Trophoblast cell (in vitro differentiated cells and primary cell): ENCODE measurements around the gene ANP32A.

Experiments
- DNase-seq, 2 donors: peaks; one replicate each; pipeline ENCODE4 v3.0.0-alpha.2; 2016
- H2AFZ ChIP-seq: 2 replicates; pipeline ENCODE4 v1.6.1; 2013; ENCODE audit warnings: low read length, moderate library complexity, mild to moderate bottlenecking; ENCODE audit not compliant: insufficient read depth, poor library complexity
- H2AK5ac ChIP-seq: 2 replicates; pipeline ENCODE4 v1.6.1; 2013; ENCODE audit warnings: mild to moderate bottlenecking, low read length
- H2BK120ac ChIP-seq: 2 replicates; pipeline ENCODE4 v1.6.1; 2013; ENCODE audit warnings: low read length, mild to moderate bottlenecking, moderate library complexity; ENCODE audit not compliant: insufficient read depth, poor library complexity
- H2BK12ac ChIP-seq: 2 replicates; pipeline ENCODE4 v1.6.1; 2013; ENCODE audit warnings: mild to moderate bottlenecking, low read length, moderate library complexity
- H2BK5ac ChIP-seq: 2 replicates; pipeline ENCODE4 v1.6.1; 2013; ENCODE audit warnings: low read length, low read depth, moderate library complexity, mild to moderate bottlenecking; ENCODE audit not compliant: poor library complexity
- H3K14ac ChIP-seq: 2 replicates; pipeline ENCODE4 v1.6.1; 2013; ENCODE audit warnings: mild to moderate bottlenecking, low read length
- H3K18ac ChIP-seq: 2 replicates; pipeline ENCODE4 v1.6.1; 2013; ENCODE audit warnings: mild to moderate bottlenecking, low read length
- H3K23ac ChIP-seq: 2 replicates; pipeline ENCODE4 v1.6.1; 2013; ENCODE audit warnings: low read length
- H3K27ac ChIP-seq: 2 replicates; pipeline ENCODE4 v1.5.1; 2013; ENCODE audit warnings: low read depth, mild to moderate bottlenecking, inconsistent platforms, low read length, moderate library complexity
- H3K27me3 ChIP-seq: 2 replicates; pipeline ENCODE4 v1.6.1; 2013; ENCODE audit warnings: inconsistent platforms, mild to moderate bottlenecking, low read length, moderate library complexity; ENCODE audit not compliant: insufficient read depth
- H3K36me3 ChIP-seq, 2 experiments: 1 replicate in 1 of 2; 2 replicates in 1 of 2; pipeline ENCODE4 v1.6.1; 2013; ENCODE audit warnings: low read length in 2 of 2, mild to moderate bottlenecking in 2 of 2, moderate library complexity in 1 of 2; ENCODE audit not compliant: insufficient read depth in 2 of 2, control insufficient read depth in 1 of 2
- H3K4ac ChIP-seq: 2 replicates; pipeline ENCODE4 v1.6.1; 2013; ENCODE audit warnings: low read depth, mild to moderate bottlenecking, low read length, moderate library complexity
- H3K4me1 ChIP-seq, 2 experiments: 1 replicate in 1 of 2; 2 replicates in 1 of 2; pipeline ENCODE4 v1.6.1; 2013; ENCODE audit warnings: low read length in 2 of 2, mild to moderate bottlenecking in 2 of 2, moderate library complexity in 1 of 2; ENCODE audit not compliant: insufficient read depth in 2 of 2, control insufficient read depth in 1 of 2
- H3K4me2 ChIP-seq: 2 replicates; pipeline ENCODE4 v1.6.1; 2013; ENCODE audit warnings: inconsistent platforms, mild to moderate bottlenecking, low read length, moderate library complexity
- H3K4me3 ChIP-seq: 2 replicates; pipeline ENCODE4 v1.5.1; 2013; ENCODE audit warnings: mild to moderate bottlenecking, low read depth, low read length, inconsistent platforms
- H3K79me1 ChIP-seq: one replicate; pipeline ENCODE4 v1.6.1; 2013; ENCODE audit warnings: low read length
- H3K79me2 ChIP-seq: 2 replicates; pipeline ENCODE4 v1.6.1; 2013; ENCODE audit warnings: low read length, mild to moderate bottlenecking; ENCODE audit not compliant: control insufficient read depth, insufficient read depth, poor library complexity
- H3K9ac ChIP-seq: 2 replicates; pipeline ENCODE4 v1.6.1; 2013; ENCODE audit warnings: mild to moderate bottlenecking, low read length
- H3K9me3 ChIP-seq: 2 replicates; pipeline ENCODE4 v1.6.1; 2013; ENCODE audit warnings: low read depth, mild to moderate bottlenecking, control low read depth, inconsistent platforms, low read length; ENCODE audit not compliant: insufficient read depth
- H4K12ac ChIP-seq: 2 replicates; pipeline ENCODE4 v1.6.1; 2013; ENCODE audit warnings: low read depth, mild to moderate bottlenecking, low read length, moderate library complexity
- H4K8ac ChIP-seq: 2 replicates; pipeline ENCODE4 v1.6.1; 2013; ENCODE audit warnings: low read depth, mild to moderate bottlenecking, low read length, moderate library complexity
- H4K91ac ChIP-seq: one replicate; pipeline ENCODE4 v1.6.1; 2013; ENCODE audit warnings: low read depth, mild to moderate bottlenecking, low read length, moderate library complexity
- WGBS: extraction: QIAGEN DNeasy Blood & Tissue Kit; methylation state at CpG from one replicate; pipeline ENCODE4 v1.1.7; 2013; ENCODE audit warnings: missing lambda C conversion rate; ENCODE audit not compliant: insufficient read length, insufficient coverage; ENCODE audit errors: extremely low coverage; 5-methylcytosine and 5-hydroxymethylcytosine counted together

Gene ANP32A

GRCh38 chr15:68755731-68756130, 65.0 kb downstream of the ANP32A start:
- WGBS = no CpG with 5 or more reads among the region's 2 CpGs

DNA sequence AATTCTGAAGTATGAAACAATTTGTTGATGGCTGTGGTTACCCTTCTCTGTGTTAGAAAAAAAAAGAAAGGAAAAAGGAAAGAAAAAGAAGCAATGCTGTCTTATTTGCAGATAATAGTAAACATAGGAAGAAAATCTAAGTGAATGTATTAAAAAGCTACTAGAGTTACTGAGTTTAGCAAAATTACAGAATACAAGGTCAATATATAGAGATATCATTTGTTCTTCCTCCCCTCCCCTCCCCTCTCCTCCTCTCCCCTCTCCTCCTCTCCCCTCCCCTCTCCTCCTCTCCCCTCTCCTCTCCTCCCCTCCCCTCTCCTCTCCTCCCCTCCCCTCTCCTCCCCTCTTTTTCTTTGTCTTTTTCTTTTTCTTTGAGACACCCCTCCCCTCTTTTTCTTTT, 69.1 kb downstream of the ANP32A start:
- no peak overlapping the region for H3K23ac ChIP-seq
- no peak overlapping the region for H3K27ac ChIP-seq
- no peak overlapping the region for H2BK5ac ChIP-seq
- no peak overlapping the region for H3K4me3 ChIP-seq
- H4K91ac ChIP-seq = no peak overlapping the region
- H4K8ac ChIP-seq = no peak overlapping the region
- H3K9me3 ChIP-seq = no peaks in the 10 kb centered on the region
- H3K36me3 ChIP-seq = no peaks in the 10 kb centered on the region
- H2AK5ac ChIP-seq = no peak overlapping the region
- H3K9ac ChIP-seq = no peak overlapping the region
- H3K79me1 ChIP-seq = no peaks in the 10 kb centered on the region
- no peak overlapping the region for H3K14ac ChIP-seq
- no peak overlapping the region for H3K18ac ChIP-seq
- H2AFZ ChIP-seq = no peak overlapping the region
- H3K4ac ChIP-seq = no peak overlapping the region
- H3K79me2 ChIP-seq = no peaks in the 10 kb centered on the region
- H2BK120ac ChIP-seq = no peak overlapping the region
- H3K27me3 ChIP-seq = no peaks in the 10 kb centered on the region
- H2BK12ac ChIP-seq = no peak overlapping the region
- H3K4me1 ChIP-seq = no peaks in the 10 kb centered on the region
- no peak overlapping the region for H3K4me2 ChIP-seq
- no peak overlapping the region for H4K12ac ChIP-seq
- no peak for DNase-seq

More at GRCh38 chr15:68755731-68756130, 65.0 kb downstream of the ANP32A start:
- no peak overlapping the region for H3K4me3 ChIP-seq
- no peak overlapping the region for H2BK120ac ChIP-seq
- no peak overlapping the region for H2BK12ac ChIP-seq
- H3K27ac ChIP-seq = no peak overlapping the region
- H3K4me2 ChIP-seq = no peak overlapping the region
- H4K12ac ChIP-seq = no peak overlapping the region
- no peak overlapping the region for H3K14ac ChIP-seq
- H3K9me3 ChIP-seq = no peaks in the 10 kb centered on the region
- no peak overlapping the region for H3K9ac ChIP-seq
- no peaks in the 10 kb centered on the region for H3K79me2 ChIP-seq
- no peaks in the 10 kb centered on the region for H3K4me1 ChIP-seq
- no peaks in the 10 kb centered on the region for H3K36me3 ChIP-seq
- no peak overlapping the region for H4K91ac ChIP-seq
- H2AFZ ChIP-seq = no peak overlapping the region
- no peak for DNase-seq
- H3K27me3 ChIP-seq = no peaks in the 10 kb centered on the region
- H4K8ac ChIP-seq = no peak overlapping the region
- no peak overlapping the region for H3K4ac ChIP-seq
- no peak overlapping the region for H3K23ac ChIP-seq
- H3K79me1 ChIP-seq = no peaks in the 10 kb centered on the region
- H2AK5ac ChIP-seq = no peak overlapping the region
- no peak overlapping the region for H3K18ac ChIP-seq
- no peak overlapping the region for H2BK5ac ChIP-seq

- Histone ChIP-seq H3K79me1 (no peaks in the 10 kb centered on the region), H3K18ac (no peak overlapping the region), H3K23ac (no peak overlapping the region), H2AK5ac (no peak overlapping the region), H3K4me1 (no peaks in the 10 kb centered on the region), H4K8ac (no peak overlapping the region), H3K14ac (no peak overlapping the region), H3K27me3 (no peaks in the 10 kb centered on the region), H3K4me2 (no peak overlapping the region), H2BK12ac (no peak overlapping the region), H3K9me3 (no peaks in the 10 kb centered on the region), H3K36me3 (no peaks in the 10 kb centered on the region), H3K4ac (no peak overlapping the region), H3K9ac (no peak overlapping the region), H3K79me2 (no peaks in the 10 kb centered on the region), H2BK120ac (no peak overlapping the region), H4K12ac (no peak overlapping the region), H3K27ac (no peak overlapping the region), H2AFZ (no peak overlapping the region), H4K91ac (no peak overlapping the region), H3K4me3 (no peak overlapping the region), H2BK5ac (no peak overlapping the region)
- DNase-seq = no peak
- WGBS = no CpG with 5 or more reads among the region's 2 CpGs
These were observed 70.9 kb downstream of the ANP32A start for GRCh38 chr15:68749793-68750192.

DNA sequence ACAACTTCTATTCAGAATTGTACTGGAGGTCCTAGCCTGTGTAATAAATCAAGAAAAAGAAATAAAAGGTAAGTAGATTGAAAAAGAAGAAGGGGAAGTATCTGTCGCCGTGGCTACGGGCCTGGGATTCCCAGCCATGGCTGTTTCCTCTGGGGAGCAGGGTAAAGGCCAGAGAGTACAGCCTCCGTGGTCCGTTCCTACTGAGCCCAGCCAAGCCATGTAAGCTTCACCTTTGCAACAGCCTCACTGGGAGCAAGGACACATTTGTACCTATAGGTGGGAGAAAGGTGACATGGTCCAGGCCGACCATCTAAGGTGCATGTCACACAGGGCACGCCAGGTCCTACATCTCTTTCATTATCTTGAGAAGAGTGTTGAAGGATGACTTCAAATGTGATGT, 71.3 kb downstream of the ANP32A start:
- Histone ChIP-seq H3K4me2 (no peak overlapping the region), H3K14ac (no peak overlapping the region), H2AK5ac (no peak overlapping the region), H3K4me3 (no peak overlapping the region), H3K36me3 (no peaks in the 10 kb centered on the region), H3K9ac (no peak overlapping the region), H2AFZ (no peak overlapping the region), H3K23ac (no peak overlapping the region), H2BK12ac (no peak overlapping the region), H2BK5ac (no peak overlapping the region), H4K12ac (no peak overlapping the region), H3K4ac (no peak overlapping the region), H2BK120ac (no peak overlapping the region), H3K18ac (no peak overlapping the region), H3K9me3 (no peaks in the 10 kb centered on the region), H3K79me1 (no peaks in the 10 kb centered on the region), H3K27ac (no peak overlapping the region), H3K27me3 (no peaks in the 10 kb centered on the region), H4K91ac (no peak overlapping the region), H4K8ac (no peak overlapping the region), H3K4me1 (no peaks in the 10 kb centered on the region), H3K79me2 (no peaks in the 10 kb centered on the region)
- WGBS = no CpG with 5 or more reads among the region's 7 CpGs
- DNase-seq = no peak
